ENCODE measurements around the gene DNAH3. TPM values are rescaled to one million over a fixed set of nuclear protein-coding genes. Genes with fewer than 3 reads are reported as not detected.

DNAH3 gene
- total RNA-seq, 1 donor from 2014 or later = 0.58 TPM

- no peak for DNase-seq (ENCODE audit: low spot score)
These were observed 266.9 kb downstream of the DNAH3 start for GRCh38 chr16:20883554-20884239.

Other genes with a start within 250 kb of the DNAH3 start
- gene LDAF1, start 7.8 kb upstream of the DNAH3 start, total RNA-seq = 61.5 TPM
- gene ZP2, start 60.7 kb upstream of the DNAH3 start, total RNA-seq = 0.09 TPM
- gene ANKS4B, start 82.9 kb upstream of the DNAH3 start, total RNA-seq = 25.1 TPM
- gene CRYM, start 127.4 kb upstream of the DNAH3 start, total RNA-seq = 15.6 TPM